GM18508 (cell line): ENCODE data around the gene CSNK1G3.

ENCODE experiments used
- ATAC-seq: cut with Tn5 transposase; IDR thresholded peaks from one replicate; pipeline ENCODE4 v1.9.1; 2021; ENCODE audit warnings: moderate number of reproducible peaks; ENCODE audit not compliant: insufficient read depth, unreplicated experiment

CSNK1G3 gene

GRCh38 chr5:123554601-123555000 is 42.6 kb downstream of the CSNK1G3 start:
- no peak for ATAC-seq

- no peak for ATAC-seq
Observed at GRCh38 chr5:123557907-123558306, 45.9 kb downstream of the CSNK1G3 start.

GRCh38 chr5:123558762-123559433 is 46.9 kb downstream of the CSNK1G3 start:
- no peak for ATAC-seq

- no peak for ATAC-seq
Observed at GRCh38 chr5:123559434-123559775, 47.4 kb downstream of the CSNK1G3 start.

GRCh38 chr5:123561230-123561629 is 49.3 kb downstream of the CSNK1G3 start:
- no peak for ATAC-seq

DNA sequence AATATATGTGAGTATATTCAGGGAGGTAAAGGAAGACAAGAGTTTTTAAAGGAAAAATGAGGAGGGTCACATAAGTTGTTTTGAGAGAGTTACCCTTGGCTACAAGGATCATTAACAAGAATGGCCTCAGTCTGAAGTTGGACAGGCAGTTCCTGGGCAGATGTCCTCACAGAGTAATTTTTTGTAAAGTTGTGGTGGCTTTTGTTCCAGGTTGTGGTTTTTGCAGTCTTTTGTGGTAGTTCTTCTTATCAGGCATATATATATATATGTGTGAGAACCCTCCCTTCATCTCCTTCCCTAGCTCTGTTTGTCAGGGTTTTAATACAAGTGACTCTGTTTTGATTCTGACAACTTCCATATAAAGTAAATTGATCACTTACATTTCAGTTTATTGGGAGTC is 60.0 kb downstream of the CSNK1G3 start:
- peak; percentile 55 for ATAC-seq

- no peak for ATAC-seq
Observed at GRCh38 chr5:123578390-123578789, 66.4 kb downstream of the CSNK1G3 start.

DNA sequence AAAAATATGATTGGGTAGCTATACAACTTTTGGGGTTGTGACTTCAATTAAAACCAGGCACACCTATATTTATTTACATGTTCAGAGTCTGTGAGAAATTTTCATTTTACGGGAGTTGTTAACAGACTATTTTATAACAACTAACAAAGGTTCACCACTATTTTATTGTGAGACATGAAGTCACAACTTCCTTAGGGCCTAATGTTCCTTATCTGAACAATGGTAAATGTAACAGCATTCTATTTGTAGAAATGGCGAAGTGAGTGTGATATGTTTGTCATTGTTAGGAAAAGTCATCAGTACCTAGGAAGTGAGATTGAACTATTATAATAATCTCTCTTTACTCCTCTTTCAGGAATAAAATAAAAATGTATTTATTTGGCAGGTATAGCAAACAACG is 67.4 kb downstream of the CSNK1G3 start:
- no peak for ATAC-seq

DNA sequence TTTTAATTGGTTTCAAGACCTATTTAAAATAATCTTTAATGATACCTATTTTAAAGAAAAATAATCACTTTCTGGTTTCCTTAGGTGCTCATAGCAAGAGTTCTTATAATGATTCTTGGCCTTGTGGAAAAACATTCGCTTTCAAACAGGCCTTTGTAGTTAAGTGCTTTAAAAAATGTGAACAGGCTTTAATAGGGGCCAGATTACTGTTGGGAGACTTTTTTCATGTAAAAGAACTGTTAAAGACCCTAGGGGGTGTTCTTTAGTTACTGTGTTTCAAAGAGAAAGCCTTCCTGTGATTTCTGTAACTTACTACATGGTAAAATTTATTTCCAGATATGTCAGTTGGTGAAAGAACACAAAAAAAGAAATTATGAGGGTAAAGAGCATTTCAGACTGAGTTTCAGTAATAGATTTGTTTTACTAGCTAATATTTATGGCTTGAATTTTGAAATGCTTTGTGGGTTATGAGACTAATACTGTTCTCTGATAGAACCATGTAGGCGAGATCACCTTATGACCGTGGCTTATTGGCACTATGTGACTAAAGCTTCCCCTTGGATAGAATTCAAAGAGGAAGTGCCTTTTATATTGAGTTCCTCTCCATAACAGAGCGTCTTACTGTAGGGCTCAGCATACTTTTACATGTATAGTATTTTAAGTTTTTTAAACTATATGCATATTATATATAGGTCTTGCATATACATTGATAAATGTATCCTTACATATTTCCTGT is 70.7 kb downstream of the CSNK1G3 start:
- no peak for ATAC-seq

GRCh38 chr5:123585871-123586270 is 73.9 kb downstream of the CSNK1G3 start:
- ATAC-seq = no peak

- ATAC-seq = no peak
Observed at GRCh38 chr5:123594434-123594833, 82.5 kb downstream of the CSNK1G3 start.

DNA sequence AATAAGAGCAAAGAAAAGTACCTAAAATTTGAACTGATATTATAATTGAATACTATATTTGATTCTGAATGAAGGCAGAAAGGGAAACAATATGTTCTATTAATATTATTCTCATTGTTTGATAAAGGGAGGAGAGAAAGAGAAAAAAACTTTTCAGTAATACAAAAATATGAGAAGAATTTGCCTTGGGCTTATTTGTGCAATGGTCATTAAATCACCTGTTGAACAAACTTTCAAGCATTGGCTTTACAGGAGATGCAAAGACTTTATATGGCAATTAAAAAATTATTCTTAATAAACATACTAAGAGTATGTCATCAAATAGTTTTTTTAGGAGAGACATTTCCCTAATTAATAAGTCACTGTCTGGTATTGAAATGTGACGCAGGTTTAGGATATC is 85.0 kb downstream of the CSNK1G3 start:
- ATAC-seq = no peak

DNA sequence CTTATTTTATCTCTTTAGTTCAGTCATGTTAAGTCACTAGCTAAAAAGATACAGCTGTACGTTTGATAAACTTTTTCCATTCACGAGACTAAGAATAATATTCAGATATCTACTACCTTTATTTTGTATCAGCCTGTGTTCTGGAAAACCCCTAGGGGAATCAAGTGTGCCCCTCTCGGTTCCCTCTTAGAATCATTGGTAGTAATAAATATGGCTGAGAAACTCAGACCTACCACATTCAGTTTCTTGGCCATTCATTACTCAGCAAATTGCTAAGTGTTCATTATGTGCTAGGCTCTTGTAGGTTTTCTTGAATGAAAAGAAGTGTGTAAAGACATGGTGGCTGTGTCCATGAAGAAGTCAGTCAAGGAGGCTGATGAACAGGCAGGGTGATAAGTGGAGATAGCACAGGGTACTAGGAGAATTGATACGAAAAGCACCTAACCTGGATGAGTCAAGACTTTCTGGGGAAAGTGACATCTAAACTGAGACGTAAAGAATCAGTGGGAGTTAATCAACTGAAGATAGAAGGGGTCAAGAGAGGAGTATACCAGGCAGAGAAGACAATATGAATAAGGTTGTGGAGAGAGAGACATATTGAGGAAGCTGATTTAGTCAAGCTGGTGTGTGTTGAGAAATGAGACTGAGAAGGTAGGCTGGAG is 86.2 kb downstream of the CSNK1G3 start:
- ATAC-seq = peak; percentile 47

GRCh38 chr5:123599171-123599570 is 87.2 kb downstream of the CSNK1G3 start:
- no peak for ATAC-seq

GRCh38 chr5:123601610-123602009 is 89.6 kb downstream of the CSNK1G3 start:
- ATAC-seq = no peak

DNA sequence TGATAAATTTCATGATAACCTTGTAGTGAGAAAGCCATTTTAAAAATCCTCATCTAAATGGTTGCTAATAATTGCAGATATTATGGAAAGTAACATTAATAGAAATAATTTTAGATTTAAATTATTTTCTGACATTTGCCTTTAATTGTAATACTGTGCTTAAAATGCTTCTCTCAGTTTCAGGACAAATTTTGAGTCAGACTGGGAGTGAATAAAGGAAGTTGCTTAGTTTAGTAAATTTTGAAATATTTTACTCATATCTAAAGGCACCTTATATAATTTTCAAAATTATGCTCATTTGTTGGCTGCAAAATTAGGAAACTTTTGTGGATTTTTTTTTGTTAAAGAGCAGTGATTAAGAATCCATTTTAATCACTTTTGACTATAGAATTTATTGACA is 93.8 kb downstream of the CSNK1G3 start:
- ATAC-seq = peak; percentile 46

DNA sequence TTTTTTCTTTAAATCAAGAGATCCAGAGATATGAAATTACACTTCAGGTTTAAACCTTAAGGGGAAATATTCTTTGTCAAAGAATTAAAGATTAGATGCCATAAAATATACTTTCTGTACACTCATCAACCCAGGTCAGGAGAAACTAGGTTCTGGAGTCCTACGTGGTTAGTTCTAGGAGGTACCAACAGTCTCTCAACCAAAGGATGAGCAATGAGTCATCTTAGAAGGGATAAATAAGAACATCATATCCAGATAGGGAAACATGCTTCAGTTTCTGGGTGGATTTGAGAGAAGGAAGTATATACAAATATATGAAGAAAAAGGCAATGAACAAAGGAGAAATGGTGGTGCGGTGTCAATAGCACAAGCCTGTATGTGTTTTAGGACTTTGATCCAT is 98.2 kb downstream of the CSNK1G3 start:
- no peak for ATAC-seq

DNA sequence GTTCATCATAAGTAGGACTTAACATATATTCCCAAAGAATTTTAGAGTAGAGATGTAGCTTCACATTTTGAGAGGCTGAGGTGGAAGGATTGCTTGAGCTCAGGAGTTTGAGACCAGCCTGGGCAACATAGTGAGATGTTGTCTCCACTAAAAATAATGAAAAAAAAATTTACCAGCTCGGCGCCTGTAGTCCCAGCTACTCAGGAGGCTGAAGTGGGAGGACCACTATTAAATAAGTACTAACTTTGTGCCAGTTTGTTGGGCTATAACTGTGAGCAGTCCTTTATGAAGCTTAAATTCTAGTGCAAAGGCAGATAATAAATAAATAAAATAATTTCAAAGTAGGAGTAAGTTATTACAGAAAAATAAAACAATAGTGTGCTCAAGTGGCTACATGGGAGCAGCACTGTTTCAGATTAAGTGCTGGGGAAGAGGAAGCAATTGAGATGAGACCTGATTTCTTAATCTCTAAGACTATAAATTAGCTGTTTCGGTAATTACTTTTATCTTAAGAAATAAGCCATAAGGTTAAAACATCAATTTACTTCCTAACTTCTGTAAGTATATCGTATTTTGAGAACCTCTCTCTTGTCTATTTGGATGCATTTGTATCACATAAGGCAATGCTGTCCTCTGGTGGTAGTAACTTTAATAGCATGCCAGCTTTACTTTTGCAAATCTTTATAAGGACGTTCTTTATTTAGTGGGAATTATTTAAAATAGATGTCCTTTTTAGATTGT is 98.9 kb downstream of the CSNK1G3 start:
- peak; percentile 41 for ATAC-seq

DNA sequence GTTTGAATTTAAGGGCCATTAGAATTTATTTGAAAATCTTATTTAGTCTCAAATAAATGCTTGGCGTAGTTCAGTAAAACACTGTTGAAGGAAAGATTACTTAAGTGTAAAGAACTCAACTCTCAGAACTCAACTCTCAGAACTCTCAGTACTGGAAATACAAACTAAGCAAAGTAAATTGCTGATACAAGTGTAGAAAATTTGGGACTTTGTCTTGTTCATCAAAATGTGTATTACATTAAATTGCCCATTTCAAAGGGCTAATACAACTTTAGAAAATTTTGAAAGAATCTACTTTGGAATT is 99.4 kb downstream of the CSNK1G3 start:
- no peak for ATAC-seq

GRCh38 chr5:123617561-123617960 is 105.6 kb downstream of the CSNK1G3 start:
- no peak for ATAC-seq

GRCh38 chr5:123626051-123626450 is 114.1 kb downstream of the CSNK1G3 start:
- ATAC-seq = no peak
